NB4 (cell line): Measurements from ENCODE around the gene HDAC7.

Experiments
- DNase-seq: peaks from one replicate; pipeline ENCODE4 v3.0.0; 2010; ENCODE audit warnings: low read depth
- H3K4me3 ChIP-seq: one replicate; pipeline ENCODE4 v1.5.1; 2011; ENCODE audit warnings: mild to moderate bottlenecking, low read depth, low read length, moderate library complexity
- CTCF ChIP-seq: IDR thresholded peaks from one replicate; pipeline ENCODE4 v1.5.1; 2012; ENCODE audit warnings: low read depth, low read length
- MAX ChIP-seq: IDR thresholded peaks from 2 replicates; pipeline ENCODE4 v1.6.1; 2011; ENCODE audit warnings: low read depth, low read length
- MYC ChIP-seq: IDR thresholded peaks from 2 replicates; pipeline ENCODE4 v1.6.1; 2011; ENCODE audit warnings: low read depth, low read length
- POLR2A ChIP-seq: IDR thresholded peaks from 2 replicates; pipeline ENCODE4 v1.6.1; 2011; ENCODE audit warnings: mild to moderate bottlenecking; ENCODE audit not compliant: insufficient read length; ENCODE audit errors: extremely low read depth

Gene HDAC7

GRCh38 chr12:47829584-47829983, 9.9 kb upstream of the HDAC7 start:
- H3K4me3 ChIP-seq: no peak overlapping the region
- no peak for TF ChIP-seq POLR2A
- TF ChIP-seq CTCF: no peak
- TF ChIP-seq MAX: no peak
- no peak for TF ChIP-seq MYC

GRCh38 chr12:47828976-47829482, 9.3 kb upstream of the HDAC7 start:
- TF ChIP-seq CTCF: no peak
- TF ChIP-seq MAX: no peak
- TF ChIP-seq POLR2A: no peak
- no peak for TF ChIP-seq MYC
- H3K4me3 ChIP-seq: no peak overlapping the region
- peak; percentile 50 for DNase-seq

More at GRCh38 chr12:47829584-47829983, 9.9 kb upstream of the HDAC7 start:
- no peak for DNase-seq

- TF ChIP-seq CTCF (no peak), MAX (no peak), POLR2A (no peak), MYC (no peak)
- no peak overlapping the region for H3K4me3 ChIP-seq
- DNase-seq: no peak
Observed at GRCh38 chr12:47828008-47828975, 8.6 kb upstream of the HDAC7 start.

- TF ChIP-seq MAX: no peak
- TF ChIP-seq POLR2A: no peak
- TF ChIP-seq MYC: no peak
- TF ChIP-seq CTCF: no peak
- no peak overlapping the region for H3K4me3 ChIP-seq
- DNase-seq: no peak
Observed at GRCh38 chr12:47825173-47825639, 5.5 kb upstream of the HDAC7 start.

- DNase-seq: no peak
- TF ChIP-seq MYC (no peak), CTCF (no peak), MAX (no peak), POLR2A (no peak)
- no peak overlapping the region for H3K4me3 ChIP-seq
Observed at GRCh38 chr12:47824635-47825034, 4.9 kb upstream of the HDAC7 start.
